Measurements from ENCODE around the gene MIEN1. TPM values are rescaled to one million over a fixed set of nuclear protein-coding genes. Genes with fewer than 3 reads are reported as not detected.

MIEN1 gene, protein sequence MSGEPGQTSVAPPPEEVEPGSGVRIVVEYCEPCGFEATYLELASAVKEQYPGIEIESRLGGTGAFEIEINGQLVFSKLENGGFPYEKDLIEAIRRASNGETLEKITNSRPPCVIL
- 61.1 TPM for total RNA-seq (2013)
- polyA plus RNA-seq (100 to 1,000 TPM in 2 of 3 donors, 10 to 100 TPM in 1; 61.7 to 141 (median 124) TPM), polyA minus RNA-seq (24.7 and 30.4 TPM in 2 replicates), total RNA-seq (14.1 to 22.6 (median 15.9) reads per million in 11 experiments)

DNA sequence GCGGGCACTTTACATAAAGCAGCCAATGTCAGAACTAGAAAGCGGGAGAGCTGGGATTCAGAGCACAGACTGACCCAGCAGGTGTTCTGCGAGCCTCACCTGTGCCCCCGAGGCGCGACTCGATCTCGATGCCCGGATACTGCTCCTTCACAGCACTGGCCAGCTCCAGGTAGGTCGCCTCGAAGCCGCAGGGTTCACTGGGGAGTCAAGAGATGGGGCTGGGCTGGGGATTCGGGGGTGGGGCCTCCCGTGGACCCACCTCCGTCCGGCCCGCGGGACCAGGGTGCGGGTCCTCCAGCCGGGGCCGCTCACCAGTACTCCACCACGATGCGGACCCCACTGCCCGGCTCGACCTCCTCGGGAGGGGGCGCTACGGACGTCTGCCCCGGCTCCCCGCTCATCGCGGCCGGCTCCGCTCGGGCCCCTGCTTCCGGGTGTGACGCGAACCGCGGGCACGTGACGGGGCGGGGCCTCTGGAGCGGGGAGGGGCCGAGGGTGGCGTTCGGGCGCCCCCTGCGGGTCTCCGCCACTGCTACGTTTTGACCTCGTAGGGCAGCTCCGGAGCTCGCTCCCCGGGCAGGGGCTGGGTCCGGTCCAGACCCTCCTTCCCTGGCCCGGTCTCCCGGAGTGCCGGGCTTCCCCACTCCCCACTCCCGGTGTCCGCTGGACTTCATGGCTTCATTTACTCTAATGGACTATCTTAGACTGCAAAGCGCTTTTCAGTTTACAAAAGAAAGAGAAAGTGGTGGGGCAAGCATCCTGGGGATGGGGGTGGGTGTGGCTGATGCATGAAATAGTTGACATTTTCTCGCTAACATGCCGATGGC is at the start of gene MIEN1:
Gene MIEN1 (minus strand): TSS at position 438 of the 827 bp plus-strand sequence. CDS start 37 bp downstream, at position 401.
- Mint-ChIP-seq H3K9me3 (no peaks in the 10 kb centered on the region), H3K27ac (peak within 1 kb of the TSS; percentile 87 to 94 (median 91)), H3K36me3 (peaks cover 26 to 33% of the 10 kb centered on the region in 2 donors), H3K4me1 (peaks cover 9% of the 10 kb centered on the region), H3K4me3 (peak within 1 kb of the TSS; percentile 84 to 90), H3K27me3 (ENCODE audit: low read depth in 3 of 3) (peaks cover 11 to 19% (median 17%) of the 10 kb centered on the region in 3 donors)
- under 1% methylated on average over 59 of the region's 65 CpGs for WGBS (ENCODE audit: insufficient coverage)
- intact Hi-C loops (cut with micrococcal nuclease): loop anchor here (2.0 to 5.0 kb wide), 3 partner anchors 18 to 108 kb away; partner anchors contain the start of gene STARD3 (in 1 of the 2)
- Histone ChIP-seq H3K9me3 (replicated peaks in 1 of 2; ENCODE audit: control insufficient read depth in 1 of 2, insufficient read depth in 1 of 2, low read length in 2 of 2) (no peaks in the 10 kb centered on the region), H3K27ac (ENCODE audit: low read depth in 1 of 2, low read length in 2 of 2) (peak within 1 kb of the TSS; percentile 48 to 96), H3K36me3 (replicated peaks in 1 of 2; ENCODE audit: control insufficient read depth in 1 of 2, insufficient read depth in 2 of 2, low read length in 2 of 2) (peaks cover 19 to 31% of the 10 kb centered on the region in 2 donors), H3K4me1 (ENCODE audit: control insufficient read depth in 1 of 2, insufficient read depth in 2 of 2, low read length in 2 of 2) (peaks cover 9 to 13% of the 10 kb centered on the region in 2 donors), H3K27me3 (ENCODE audit: control insufficient read depth in 2 of 2, insufficient read depth in 2 of 2, low read length in 2 of 2) (peaks cover 0 to 5% of the 10 kb centered on the region in 2 donors), H2AFZ (ENCODE audit: insufficient read depth, low read depth, low read length, poor library complexity, severe bottlenecking) (peak within 1 kb of the TSS; percentile 90), H3K4me3 (replicated peaks in 1 of 3; ENCODE audit: low read depth in 2 of 3, low read length in 3 of 3) (peak within 1 kb of the TSS; percentile 69 to 95 (median 86)), H4K20me1 (ENCODE audit: insufficient read depth, low read length) (no peaks in the 10 kb centered on the region), H3K9ac (ENCODE audit: insufficient read depth, low read length, poor library complexity, severe bottlenecking) (peak within 1 kb of the TSS; percentile 89), H3K4me2 (replicated peaks; ENCODE audit: extremely low read depth, low read length, poor library complexity, severe bottlenecking) (peak within 1 kb of the TSS; percentile 93), H3K79me2 (ENCODE audit: insufficient read depth, low read length) (peaks cover 9% of the 10 kb centered on the region)
- peak; percentile 83 to 88 (median 84) for DNase-seq
- TF ChIP-seq, protein P1, sequence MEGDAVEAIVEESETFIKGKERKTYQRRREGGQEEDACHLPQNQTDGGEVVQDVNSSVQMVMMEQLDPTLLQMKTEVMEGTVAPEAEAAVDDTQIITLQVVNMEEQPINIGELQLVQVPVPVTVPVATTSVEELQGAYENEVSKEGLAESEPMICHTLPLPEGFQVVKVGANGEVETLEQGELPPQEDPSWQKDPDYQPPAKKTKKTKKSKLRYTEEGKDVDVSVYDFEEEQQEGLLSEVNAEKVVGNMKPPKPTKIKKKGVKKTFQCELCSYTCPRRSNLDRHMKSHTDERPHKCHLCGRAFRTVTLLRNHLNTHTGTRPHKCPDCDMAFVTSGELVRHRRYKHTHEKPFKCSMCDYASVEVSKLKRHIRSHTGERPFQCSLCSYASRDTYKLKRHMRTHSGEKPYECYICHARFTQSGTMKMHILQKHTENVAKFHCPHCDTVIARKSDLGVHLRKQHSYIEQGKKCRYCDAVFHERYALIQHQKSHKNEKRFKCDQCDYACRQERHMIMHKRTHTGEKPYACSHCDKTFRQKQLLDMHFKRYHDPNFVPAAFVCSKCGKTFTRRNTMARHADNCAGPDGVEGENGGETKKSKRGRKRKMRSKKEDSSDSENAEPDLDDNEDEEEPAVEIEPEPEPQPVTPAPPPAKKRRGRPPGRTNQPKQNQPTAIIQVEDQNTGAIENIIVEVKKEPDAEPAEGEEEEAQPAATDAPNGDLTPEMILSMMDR (IDR thresholded peaks at IDR 0.05): peak; percentile 97
